GM21447 (cell line): ENCODE measurements around the gene USP30.

Experiments
- ATAC-seq: cut with Tn5 transposase; IDR thresholded peaks from one replicate; pipeline ENCODE4 v1.9.1; 2021; ENCODE audit not compliant: unreplicated experiment

Gene USP30

GRCh38 chr12:109121346-109121880 lies 69.0 kb downstream of the USP30 start:
- ATAC-seq: no peak

GRCh38 chr12:109124878-109125648 lies 72.7 kb downstream of the USP30 start:
- ATAC-seq: no peak

GRCh38 chr12:109125791-109126190 lies 73.4 kb downstream of the USP30 start:
- ATAC-seq: no peak

- no peak for ATAC-seq
These were observed 74.4 kb downstream of the USP30 start for GRCh38 chr12:109126784-109127183.

GRCh38 chr12:109127533-109128242 lies 75.3 kb downstream of the USP30 start:
- ATAC-seq: no peak

GRCh38 chr12:109130297-109131153 lies 78.1 kb downstream of the USP30 start:
- no peak for ATAC-seq

- no peak for ATAC-seq
These were observed 79.0 kb downstream of the USP30 start for GRCh38 chr12:109131154-109132050.

GRCh38 chr12:109134186-109134917 lies 82.0 kb downstream of the USP30 start:
- ATAC-seq: no peak

GRCh38 chr12:109137055-109137454 lies 84.7 kb downstream of the USP30 start:
- no peak for ATAC-seq
